ENCODE data around the gene ARID3C.

Gene ARID3C

GRCh38 chr9:34571481-34571810 lies 57.4 kb downstream of the ARID3C start:
- no peak for TF ChIP-seq CTCF (IDR thresholded peaks at IDR 0.05; ENCODE audit: insufficient read depth, low read depth, low read length, missing control alignments)
- H3K4me3 ChIP-seq (ENCODE audit: low read length) = no peak overlapping the region
- no peak for DNase-seq (ENCODE audit: low read depth)

All from epithelial cell of esophagus (primary cell).